ENCODE data around the gene TBC1D22A.

Gene TBC1D22A

GRCh38 chr22:47032956-47033647, 270.7 kb downstream of the TBC1D22A start:
- no peak for DNase-seq (ENCODE audit: low spot score)

DNA sequence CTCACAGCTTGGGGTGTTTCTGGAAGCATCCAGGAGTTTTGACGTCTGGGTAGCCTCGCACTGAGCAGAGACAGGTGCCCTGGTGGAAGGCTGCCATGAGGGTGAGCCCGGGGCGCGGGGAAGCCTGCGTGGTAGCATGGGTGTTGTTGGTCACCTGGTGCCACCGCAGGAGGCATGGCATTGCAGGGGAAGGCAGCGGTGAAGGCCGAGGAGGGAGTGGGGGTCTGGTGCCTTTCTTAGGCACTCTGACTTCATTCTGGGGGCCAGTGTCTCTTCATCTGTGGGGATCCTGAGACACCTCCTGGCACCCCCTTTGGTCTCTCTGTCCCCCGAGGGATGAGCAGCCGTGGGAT, 271.2 kb downstream of the TBC1D22A start:
- no peak for DNase-seq (ENCODE audit: low spot score)

GRCh38 chr22:47034076-47034808, 271.8 kb downstream of the TBC1D22A start:
- DNase-seq (ENCODE audit: low spot score): no peak

DNA sequence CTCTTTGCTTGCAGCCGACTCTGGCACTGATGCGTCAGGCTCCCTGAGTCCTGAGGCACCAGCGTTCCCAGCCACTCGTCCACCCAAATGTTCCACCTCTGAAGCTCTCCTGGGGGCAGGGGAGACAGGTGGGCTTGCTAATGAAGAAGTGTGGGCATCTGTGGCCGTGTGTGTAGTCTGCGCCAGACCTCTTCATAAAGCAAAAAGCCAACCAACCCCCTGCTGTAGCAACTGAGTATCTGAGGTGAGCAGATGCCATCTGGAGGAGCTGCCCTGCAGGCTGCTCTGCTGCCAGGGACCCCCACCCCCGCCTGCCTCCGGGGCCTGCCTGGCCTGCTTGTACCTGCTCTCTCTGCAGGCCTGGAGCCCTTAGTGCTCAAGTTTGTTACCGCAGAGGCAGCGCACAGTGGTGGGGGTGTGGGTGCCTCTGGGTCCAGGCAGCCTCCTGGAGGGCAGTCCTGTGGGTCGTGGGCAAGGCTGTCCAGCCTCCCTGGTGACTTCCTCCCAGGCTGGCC, 272.5 kb downstream of the TBC1D22A start:
- DNase-seq (ENCODE audit: low spot score): no peak

DNA sequence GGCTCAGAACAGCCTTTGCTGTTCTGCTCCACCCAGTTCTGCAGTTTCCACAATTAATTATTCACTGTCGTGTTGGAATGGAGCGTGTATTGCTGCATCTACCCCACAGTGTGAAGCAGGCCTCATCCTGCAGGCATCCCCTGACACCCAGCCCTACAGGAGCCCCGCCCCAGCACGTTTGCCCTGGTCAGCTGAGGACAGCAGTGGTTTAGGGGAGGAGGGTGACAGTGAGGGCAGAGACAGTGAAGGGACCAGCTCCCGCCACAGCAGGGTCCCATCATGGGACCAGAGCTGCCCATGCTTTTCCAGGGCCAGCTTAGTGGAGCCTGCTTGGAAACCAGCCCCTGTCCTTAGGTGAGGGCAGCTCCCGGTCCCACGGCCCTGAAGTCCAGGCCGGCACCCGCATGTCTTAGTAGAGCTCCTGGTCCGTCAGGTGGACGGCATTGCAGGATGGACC, 273.0 kb downstream of the TBC1D22A start:
- DNase-seq (ENCODE audit: low spot score): no peak

DNA sequence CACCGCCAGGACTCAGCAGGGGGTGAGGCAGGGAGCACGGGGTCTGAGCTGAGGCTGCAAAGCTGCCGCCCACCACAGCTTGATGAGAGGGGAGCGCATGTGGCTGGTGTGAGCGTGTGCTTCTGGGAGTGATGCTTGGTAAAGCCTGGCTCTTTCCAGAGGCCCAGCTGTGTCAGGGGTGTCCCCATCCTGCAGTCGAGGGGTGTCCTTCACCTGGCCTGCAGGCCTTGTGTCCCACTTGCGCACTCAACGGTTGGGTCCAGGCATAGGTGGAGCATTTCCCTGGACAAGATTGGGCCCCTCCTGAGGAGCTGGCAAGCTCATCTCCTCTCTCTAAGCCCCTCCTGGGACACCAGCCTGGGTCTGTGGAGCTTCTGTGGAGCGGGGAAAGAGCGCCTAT, 273.9 kb downstream of the TBC1D22A start:
- no peak for DNase-seq (ENCODE audit: low spot score)

DNA sequence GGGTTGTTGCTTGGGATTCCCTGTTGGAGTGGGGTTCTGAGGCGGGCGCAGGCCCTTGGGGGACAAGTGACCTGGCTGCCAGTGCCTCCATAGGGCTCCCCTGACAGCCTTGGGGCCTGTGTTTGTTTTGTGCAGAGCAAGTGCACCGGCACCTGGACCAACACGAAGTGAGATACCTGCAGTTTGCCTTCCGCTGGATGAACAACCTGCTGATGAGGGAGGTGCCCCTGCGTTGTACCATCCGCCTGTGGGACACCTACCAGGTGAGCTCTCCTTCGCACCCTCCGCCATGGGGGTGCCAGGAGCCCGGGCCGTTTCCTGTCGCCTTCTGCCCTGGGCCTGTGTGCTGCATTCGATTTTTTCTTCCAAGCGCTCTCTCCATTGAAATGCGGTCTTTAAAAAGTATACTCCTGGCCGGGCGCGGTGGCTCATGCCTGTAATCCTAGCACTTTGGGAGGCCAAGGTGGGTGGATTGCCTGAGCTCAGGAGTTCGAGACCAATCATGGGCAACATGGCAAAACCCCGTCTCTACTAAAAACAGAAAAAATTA, 274.6 kb downstream of the TBC1D22A start:
- no peak for DNase-seq (ENCODE audit: low spot score)

DNA sequence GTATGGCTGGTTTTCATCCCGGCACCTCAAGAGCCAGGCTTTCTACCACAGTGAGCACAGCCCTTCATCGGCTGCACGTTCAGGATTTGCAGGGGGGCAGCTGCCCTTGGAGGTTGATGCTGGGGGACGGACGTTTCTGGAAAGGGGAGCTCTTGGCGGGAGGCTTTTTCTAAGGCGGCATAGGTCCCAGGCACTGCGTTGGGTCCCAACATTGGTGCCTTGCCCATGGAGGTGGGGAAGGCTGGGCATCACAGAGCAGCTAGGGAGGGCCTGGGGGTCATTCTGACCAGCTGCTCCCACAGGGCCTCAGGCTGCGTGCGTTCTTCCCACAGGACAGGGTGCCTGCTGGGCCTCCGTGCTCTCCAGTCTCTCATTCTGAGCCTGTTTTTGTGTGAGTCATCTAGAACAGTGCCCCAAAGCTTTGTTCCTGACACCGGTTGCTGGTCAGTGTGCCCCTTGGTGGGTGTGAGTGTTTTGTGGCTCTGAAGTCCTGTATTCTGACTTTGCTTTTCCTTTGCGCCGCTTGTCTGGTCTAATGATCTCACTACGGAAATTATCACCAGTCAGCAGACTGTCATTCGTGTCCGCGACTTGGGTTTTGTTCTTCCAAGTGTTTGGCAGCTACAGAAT, 275.9 kb downstream of the TBC1D22A start:
- no peak for DNase-seq (ENCODE audit: low spot score)

DNA sequence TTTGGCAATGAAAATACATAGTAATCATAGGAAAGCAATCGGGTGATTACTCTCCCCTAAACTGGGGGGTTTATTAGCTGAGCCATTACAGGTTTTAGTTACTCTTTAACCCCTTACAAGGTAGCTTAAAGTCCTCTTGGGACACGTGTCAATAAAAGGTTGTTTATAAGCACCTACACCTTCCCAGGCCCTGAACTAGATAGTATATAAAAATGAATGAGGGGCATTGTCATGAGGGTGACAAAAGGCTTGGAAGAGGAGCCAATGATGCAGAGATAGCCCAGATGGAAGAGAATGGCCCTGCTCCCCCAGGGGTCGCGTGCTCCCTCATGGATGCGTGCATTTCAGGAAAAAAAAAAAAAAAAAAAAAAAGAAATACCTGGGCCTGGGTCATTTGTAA, 276.9 kb downstream of the TBC1D22A start:
- no peak for DNase-seq (ENCODE audit: low spot score)

- no peak for DNase-seq (ENCODE audit: low spot score)
These were observed 278.2 kb downstream of the TBC1D22A start for GRCh38 chr22:47040486-47041270.

DNA sequence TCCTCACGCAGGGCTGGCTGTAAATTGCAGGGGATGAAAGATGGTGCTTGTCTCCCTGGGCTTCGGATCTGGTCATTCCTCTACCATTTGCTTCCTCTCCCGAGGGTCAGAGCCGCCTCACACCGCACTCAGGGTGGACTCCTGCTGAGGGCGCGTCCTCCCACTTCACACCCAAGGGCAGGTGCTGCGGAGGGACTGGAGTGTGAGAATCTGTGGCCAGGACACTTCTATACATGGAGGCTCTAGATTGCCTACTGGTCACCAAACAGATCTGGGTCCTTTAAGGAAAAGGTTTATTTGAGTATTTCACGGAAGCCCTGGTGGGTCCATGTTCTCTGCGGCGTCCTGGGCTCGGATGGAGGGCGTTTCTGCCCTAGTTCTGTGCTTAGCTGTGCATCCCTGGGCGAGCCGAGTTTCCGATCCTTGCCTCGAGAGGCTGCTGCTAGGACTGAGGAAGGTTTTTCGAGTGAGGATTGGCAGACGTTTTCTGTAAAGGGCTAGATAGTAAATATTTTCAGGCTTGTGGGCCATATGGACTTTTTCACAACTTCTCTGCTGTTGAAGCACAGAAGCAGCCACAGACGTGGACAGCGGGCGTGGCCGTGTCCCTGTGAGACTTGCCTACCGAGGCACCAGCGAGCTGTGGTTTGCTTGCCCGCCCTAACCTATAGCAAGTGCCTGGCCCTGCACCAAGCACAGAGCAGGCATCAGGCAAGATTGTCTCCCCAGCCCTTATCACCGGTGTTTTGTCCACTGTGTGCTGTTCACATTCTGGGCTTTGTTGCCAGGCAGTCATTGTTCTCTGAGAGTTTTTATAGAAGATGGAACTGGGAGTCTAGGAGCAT, 279.0 kb downstream of the TBC1D22A start:
- DNase-seq (ENCODE audit: low spot score): no peak

- DNase-seq (ENCODE audit: low spot score): no peak
These were observed 279.8 kb downstream of the TBC1D22A start for GRCh38 chr22:47042116-47042825.

DNA sequence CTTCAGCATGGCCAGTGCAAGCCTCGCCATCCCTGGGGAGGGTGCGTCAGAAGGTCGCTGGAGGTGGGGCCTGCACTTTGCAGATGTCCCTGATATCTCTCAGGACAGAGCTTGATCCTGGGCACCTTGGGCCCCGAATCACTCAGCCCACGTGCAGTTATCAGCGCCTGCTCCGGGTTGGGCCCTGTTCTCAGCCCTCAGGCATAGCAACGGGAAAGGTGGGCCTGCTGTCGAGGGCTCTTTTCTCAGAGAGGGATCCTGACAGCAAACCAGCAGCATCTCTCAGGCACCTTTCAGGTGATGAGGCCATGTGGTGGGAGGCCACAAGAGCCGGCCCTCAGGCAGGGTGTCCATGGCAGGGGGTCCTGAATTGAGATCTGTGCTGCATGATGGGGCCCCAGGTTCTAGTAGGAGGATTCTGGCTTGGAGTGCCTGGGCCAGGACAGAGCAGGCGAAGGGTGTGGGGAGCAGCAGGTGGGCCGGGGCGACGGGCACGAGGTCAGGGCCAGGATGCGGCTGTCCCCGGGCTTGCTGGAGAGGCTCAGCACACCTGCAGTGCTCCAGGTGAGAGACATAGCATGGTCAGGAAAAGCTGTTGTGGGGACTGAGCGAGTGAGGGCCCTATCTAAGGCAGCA, 280.5 kb downstream of the TBC1D22A start:
- DNase-seq (ENCODE audit: low spot score): no peak

DNA sequence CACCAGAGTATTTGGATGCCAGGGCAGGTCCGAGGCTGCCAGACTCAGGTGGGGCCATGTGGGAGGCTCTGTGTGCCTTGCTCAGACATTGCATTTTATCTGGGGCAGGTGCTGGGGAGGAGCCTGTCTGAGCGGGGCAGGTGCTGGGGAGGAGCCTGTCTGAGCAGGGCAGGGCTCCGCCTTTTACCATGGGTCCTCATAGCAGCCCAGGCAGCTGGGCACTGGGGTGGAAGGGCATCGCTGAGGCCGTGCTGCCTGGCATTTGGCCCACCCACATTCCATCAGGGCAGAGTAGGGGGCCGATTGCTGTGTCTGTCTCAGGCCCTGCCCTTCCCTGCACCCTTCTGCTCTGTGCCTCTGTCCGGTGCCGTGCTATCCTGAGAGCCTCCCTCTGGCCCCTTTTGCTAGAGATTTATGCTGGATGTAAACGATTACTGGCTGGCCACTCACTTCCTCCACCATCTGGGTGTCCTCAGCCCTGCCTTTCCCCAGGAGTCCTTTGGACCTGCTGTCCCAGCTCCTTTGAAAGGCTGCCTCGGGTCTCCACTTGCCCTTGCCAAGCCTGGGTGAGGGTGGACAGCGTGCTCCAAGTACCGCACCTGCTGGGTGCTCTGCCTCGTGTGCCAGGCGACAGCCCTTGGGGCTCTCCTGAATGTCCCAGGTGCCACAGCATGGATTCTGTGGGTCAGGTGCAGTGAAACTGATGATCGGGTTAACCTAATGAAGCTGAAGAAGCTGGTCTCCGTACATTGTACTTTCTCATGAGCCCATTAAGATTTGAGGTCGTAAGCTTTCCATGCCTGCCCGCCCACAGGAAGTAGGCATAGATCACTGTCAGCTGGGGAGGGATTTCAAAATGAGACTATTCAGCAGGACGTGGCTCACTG, 281.6 kb downstream of the TBC1D22A start:
- peak; percentile 77 for DNase-seq (ENCODE audit: low spot score)

- no peak for DNase-seq (ENCODE audit: low spot score)
These were observed 282.5 kb downstream of the TBC1D22A start for GRCh38 chr22:47044722-47045535.

GRCh38 chr22:47045691-47046410, 283.4 kb downstream of the TBC1D22A start:
- no peak for DNase-seq (ENCODE audit: low spot score)

DNA sequence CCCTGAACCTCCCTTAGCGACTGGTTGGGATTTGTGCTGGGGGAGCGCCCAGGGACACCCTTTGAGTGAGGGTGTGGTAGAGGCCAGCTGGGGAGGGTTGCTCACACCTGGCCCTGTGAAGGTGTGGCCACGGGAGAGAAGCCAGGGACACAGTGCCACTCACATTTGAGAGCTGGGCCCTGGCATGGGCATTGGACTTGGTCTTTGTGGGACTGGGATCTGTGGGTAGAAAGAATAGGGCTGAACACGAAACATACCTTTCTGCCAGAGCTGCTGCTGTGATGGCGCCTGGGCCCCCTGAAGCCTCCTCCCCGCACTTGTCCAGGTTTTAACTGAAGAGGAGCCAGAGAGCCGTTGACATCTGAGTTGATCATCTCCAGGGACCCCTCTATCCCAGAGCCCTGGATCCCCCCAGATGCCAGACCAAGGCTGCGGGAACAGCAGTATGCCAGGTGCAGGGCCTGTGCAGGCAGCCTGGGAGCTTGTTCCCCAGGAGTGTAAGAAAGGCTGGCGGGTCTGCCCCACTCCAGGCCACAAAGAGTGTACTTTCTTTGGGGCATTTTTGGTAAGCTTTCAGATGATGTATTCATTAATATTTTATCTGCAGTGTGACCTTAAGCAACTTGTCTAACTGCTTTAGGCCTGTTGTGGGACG, 284.1 kb downstream of the TBC1D22A start:
- no peak for DNase-seq (ENCODE audit: low spot score)
